UCSD-AML1 (cell line): ENCODE data around the gene SSR1.
A peak's percentile ranks its signal among the peaks of the same experiment; 100 is the strongest.

Experiments
- DNase-seq: peaks from one replicate; lab custom pipeline; 2025; ENCODE audit not compliant: unreplicated experiment; lab: John Stamatoyannopoulos, UW

SSR1 gene

DNA sequence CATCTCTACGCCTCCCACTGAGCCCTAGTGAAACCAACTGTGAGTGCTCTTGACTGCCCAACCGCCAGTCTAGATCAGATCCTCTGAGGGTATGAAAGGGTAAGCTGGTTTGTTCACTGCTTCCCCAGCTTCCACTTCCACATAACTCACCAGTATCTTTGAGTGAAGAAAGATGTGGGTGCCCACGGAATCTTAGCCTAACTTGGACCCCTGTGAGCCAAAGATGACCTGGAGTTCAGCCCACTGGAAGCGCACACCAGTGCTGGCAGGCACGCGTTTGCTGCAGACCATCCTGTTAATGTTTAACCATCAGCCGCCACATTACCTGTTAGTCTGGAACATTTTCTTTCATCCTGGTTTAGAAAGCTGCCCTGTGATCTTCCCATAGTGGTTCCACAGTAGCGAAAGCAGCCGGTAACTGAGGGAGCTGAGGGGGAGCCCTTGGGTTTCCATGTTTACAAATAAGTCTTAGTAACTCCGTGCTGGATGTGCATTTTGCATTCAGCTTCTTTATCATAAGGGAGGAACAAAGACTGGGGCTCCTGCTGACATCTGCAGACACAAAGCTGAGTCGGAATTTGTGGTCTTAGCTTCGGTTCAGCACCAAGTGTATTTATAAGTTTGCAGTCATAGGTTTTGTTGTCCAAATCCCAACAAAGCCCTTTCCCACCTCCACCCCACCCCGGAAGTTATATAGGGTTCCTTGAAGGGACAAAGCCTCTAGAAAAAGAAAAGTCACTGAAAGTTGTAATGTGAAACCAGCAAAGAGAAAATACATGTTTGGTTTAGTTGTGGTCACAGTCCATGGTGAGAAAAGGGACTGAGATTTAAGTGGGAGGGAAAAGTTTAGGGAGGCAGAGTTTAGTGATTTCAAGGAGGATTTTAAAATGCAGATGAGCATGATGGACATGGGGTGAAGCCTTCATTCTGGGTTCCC lies 71.0 kb downstream of the SSR1 start:
- DNase-seq = no peak

DNA sequence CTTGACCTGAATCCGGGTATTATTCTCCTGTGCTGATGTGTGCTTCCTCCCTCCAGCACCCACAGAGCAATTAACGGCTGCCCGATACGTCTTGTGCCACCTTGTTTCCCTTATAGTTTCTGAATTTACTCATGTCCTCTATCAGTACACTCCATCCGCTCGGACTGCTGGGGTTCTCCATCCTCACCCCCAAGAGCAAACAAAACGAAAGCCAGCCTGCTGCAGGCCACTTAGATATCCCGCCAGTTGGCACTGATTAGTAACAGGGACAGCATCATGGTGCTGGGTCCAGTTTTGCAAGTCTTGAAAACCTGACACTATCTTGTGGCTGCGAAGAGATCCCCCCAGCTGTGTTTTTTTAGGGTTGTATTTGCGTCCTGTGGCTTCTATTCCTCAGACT lies 71.8 kb downstream of the SSR1 start:
- DNase-seq = no peak

DNA sequence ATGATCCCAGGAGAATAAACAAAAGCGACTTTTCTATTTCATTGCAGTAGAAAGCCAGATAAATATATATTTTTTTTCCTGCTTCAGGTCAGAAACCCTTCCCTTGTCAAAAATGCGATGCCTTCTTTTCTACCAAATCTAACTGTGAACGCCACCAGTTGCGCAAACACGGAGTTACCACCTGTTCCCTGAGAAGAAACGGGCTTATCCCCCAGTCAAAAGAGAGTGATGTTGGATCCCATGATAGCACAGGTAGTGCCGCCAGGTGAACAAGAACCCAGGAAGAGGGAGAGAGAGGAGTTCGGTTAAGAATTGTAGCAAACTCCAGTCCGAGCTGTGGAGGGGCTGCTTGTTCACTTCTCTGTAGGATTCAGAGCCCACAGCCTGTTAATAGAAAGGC lies 72.6 kb downstream of the SSR1 start:
- DNase-seq = no peak

DNA sequence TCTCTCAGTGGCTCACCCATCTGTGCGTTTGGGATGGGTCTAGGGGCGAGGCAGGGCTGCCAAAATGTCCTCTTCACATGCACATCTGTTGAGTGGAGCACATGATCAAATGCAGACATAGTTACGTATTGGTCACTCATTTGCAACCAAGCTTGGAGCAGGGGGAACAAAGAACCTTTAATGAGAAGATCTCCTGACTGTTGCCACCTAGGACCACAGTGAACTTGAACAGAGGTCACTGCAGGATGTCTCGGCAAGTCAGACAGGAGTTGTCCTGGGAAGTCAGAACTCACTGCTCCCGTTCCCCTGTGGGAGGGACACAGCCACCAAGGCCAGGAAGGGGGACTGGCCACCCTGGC lies 73.4 kb downstream of the SSR1 start:
- DNase-seq = no peak

DNA sequence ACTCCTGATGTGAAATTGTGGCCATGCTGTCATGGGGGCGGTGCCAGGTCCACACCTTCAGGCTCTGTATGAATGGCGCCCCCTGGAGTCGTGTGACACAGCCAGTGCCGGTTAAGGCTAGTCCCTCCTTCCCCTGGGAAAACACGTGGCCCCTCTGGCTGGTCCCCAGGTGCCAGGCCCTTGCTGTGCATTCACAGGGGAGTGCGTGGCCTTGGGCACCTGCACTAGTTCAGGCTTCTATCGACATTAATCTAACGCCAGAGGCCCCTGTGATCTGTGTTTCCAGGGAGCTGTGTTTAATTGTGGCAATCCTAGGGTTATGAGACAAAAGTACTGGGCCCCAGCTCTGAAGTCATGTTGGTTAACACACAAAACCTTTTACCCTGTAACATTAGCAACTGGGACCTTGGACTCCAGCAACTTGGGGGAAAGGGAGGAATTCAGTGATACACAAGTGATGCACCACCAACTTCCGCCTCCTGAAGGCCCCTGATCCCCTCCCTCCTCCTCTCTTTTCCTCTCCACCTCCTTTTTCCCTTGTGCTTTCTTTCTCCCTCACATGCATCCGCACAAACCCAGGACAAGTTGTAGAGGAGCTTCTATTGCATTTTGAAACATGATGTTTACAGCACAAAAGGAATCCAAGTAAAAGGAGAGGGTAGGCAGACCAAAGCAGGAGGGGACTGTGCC lies 74.0 kb downstream of the SSR1 start:
- DNase-seq = peak; percentile 78

DNA sequence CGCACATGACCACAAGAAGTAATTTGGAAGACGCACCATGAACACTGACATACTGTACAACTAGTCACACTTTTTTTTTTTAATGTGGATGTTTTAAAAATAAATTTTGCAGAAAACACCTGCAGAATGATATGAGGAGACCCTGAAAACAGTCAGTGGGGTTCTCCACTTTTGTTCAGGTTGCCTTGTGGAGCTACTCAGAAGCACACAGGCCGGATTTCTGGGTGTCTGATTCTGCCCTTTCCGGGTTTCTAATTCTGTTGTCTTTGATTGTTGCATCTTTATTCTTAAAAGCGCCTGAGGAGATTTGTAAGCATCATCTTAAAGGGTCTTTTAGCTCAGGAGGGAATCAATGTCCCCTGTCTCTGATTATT lies 74.5 kb downstream of the SSR1 start:
- no peak for DNase-seq

DNA sequence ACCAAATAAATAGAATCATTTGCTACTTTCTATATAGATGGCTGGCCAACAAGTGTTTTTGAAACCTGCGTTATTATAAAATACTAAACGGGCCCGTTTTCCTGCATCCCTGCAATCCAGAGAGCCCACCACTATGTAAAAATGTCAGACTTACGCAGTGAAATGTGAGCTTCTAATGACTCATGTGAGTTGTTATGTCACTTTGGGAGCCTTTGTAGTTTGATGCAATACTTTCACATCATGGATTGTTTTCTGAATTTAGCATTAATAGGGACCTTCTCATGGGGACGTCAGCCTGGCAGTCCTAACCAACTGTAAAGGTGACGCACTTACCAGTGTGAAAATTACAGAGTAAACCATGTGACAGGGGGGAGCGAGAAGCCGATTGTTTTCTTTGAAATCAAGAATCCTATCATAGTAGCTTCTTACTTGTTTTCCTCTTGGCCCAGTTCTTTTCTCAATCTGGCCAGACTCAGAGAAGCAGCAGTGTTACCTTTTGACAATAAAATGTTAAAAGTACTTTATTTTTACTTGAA lies 75.3 kb downstream of the SSR1 start:
- DNase-seq = no peak

DNA sequence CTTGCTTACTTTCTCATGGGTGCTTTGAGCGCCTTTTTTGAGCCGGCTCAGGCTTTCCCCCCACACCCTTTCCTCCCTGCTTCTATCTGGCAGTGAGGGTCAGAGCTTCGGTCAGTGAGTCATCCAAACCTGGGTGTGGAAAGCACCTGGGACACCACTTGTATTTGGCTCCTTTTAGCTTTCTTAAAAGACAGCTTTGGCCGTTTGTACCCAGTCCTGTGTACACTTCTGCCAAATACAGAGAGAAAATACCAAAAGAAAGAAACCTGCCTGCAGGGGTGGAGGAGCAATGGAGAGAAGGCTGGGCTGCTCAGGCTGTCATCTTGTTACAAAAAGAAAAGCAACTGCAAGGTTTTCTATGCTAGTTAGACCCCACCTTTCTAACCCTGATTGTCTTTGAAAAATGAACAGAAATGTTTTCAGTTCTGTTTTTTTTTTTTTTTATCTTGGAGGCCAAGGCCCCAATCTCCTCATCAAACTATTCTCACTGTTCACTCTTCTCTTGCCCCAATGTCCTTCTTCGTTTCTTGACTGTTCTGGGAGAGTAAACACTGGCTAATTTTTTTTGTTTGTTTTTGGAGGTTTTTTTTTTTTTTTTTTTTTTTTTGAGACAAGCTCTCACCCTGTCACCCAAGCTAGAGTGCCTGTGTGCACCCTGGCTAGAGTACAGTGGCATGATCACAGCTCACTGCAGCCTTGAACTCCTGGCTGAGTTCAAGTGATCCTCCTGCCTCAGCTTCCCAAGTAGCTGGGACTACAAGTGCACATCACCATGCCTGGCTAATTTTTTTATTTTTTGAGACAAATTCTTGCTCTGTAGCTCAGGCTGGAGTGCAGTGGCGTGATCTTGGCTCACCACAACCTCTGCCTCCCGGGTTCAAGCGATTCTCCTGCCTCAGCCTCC lies 76.4 kb downstream of the SSR1 start:
- no peak for DNase-seq

DNA sequence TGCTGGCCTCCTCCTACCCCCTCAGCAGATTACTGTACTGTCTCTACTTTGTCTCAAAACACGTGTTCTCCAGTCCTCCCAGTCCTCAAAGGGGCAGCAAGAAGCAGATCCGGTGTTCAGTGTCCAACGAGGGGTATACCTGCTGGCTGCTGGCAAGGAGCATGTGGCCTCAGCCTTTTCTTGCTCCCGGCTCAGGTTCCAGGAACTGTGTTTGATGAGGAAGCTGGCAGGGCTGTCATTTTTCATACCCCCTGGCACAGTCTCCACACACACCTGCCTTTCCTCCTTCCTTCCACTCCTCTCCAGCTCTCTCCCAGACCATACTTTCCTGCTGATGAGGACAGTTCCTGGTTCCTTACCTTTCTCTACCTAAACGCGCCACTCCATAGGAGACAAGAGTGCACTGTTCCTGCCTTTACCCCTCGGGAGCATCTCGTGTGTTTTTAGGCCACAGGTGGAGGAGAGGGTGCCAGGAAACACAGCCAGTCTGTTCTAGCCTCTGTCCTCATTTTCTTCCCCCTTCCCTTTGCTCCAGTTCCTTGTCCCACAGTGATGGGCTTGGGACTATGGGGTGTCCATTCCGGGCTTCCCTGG lies 77.2 kb downstream of the SSR1 start:
- no peak for DNase-seq

DNA sequence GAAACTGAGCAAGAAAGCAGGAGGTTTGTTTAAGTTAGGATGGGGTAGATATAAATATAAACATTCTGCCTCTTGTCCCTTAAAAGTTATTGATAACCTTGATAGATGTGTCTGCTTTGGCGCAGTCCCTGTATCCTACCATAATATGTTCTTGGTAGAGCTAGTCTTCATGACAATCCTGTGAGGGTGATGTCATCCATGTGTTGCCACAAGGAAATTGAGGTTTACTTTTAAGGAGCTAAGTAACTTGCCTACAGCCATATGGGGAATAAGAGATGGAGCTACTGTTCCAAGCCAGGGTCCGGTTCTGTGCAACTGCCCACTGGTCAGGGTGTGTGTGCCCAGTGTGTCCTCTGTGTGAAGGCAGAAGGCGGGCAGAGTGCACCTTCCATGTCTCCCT lies 78.5 kb downstream of the SSR1 start:
- no peak for DNase-seq

DNA sequence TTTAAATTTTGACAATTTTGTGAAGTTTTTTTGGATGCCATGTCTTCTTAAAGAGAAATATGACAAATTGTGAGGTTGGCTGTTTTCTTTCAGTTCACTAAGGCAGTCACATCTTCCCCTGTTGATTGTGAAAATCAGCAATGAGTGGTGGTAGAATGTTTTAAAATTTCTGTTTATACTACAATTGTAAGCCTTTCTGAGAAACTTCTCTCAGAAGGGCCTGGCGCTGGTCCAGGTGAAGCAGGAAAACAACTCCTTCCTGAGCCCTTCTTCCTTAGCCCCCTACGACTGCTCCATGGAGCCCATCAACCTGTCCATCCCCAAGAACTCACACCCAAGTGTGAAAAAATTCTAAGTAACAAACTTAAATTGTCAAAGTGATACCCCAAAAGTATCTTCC lies 80.6 kb downstream of the SSR1 start:
- DNase-seq = no peak

DNA sequence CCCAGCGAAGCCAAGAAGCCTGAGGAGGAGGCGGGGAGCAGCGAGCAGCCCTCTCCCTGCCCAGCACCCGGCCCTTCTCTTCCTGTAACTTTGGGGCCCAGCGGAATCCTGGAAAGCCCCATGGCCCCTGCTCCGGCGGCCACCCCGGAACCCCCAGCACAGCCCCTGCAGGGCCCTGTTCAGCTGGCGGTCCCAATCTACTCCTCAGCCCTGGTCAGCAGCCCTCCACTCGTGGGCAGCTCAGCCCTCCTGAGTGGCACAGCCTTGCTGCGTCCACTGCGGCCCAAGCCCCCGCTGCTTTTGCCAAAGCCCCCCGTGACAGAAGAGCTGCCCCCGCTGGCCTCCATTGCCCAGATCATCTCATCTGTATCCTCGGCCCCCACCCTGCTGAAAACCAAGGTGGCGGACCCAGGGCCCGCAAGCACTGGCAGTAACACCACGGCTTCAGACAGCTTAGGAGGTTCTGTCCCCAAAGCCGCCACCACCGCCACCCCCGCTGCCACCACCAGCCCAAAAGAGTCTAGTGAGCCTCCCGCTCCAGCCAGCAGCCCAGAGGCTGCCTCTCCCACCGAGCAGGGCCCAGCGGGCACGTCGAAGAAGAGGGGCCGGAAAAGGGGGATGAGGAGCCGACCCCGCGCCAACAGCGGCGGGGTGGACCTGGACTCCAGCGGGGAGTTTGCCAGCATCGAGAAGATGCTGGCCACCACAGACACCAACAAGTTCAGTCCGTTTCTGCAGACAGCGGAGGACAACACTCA lies 81.9 kb downstream of the SSR1 start:
- no peak for DNase-seq

DNA sequence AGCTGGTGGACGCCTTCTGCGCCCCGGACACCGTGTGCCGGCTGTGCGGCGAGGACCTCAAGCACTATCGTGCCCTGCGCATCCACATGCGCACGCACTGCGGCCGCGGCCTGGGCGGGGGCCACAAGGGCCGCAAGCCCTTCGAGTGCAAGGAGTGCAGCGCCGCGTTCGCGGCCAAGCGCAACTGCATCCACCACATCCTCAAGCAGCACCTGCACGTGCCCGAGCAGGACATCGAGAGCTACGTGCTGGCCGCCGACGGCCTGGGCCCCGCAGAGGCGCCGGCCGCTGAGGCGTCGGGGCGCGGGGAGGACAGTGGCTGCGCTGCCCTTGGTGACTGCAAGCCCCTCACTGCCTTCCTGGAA lies 82.7 kb downstream of the SSR1 start:
- DNase-seq = no peak

DNA sequence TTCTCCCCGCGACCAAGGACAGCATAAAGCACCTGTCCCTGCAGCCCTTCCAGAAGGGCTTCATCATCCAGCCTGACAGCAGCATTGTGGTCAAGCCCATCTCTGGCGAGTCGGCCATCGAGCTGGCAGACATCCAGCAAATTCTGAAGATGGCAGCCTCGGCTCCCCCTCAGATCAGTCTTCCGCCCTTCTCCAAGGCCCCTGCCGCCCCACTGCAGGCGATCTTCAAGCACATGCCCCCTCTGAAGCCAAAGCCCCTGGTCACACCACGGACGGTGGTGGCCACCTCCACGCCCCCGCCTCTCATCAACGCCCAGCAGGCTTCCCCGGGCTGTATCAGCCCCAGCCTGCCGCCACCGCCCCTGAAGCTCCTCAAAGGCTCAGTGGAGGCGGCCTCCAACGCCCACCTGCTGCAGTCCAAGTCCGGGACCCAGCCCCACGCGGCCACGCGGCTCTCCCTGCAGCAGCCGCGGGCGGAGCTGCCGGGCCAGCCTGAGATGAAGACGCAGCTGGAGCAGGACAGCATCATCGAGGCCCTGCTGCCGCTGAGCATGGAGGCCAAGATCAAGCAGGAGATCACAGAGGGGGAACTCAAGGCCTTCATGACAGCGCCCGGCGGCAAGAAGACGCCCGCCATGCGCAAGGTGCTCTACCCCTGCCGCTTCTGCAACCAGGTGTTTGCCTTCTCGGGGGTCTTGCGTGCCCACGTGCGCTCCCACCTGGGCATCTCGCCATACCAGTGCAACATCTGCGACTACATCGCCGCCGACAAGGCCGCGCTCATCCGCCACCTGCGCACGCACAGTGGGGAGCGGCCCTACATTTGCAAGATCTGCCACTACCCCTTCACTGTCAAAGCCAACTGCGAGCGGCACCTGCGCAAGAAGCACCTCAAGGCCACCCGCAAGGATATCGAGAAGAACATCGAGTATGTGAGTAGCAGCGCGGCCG lies 83.3 kb downstream of the SSR1 start:
- DNase-seq = no peak

DNA sequence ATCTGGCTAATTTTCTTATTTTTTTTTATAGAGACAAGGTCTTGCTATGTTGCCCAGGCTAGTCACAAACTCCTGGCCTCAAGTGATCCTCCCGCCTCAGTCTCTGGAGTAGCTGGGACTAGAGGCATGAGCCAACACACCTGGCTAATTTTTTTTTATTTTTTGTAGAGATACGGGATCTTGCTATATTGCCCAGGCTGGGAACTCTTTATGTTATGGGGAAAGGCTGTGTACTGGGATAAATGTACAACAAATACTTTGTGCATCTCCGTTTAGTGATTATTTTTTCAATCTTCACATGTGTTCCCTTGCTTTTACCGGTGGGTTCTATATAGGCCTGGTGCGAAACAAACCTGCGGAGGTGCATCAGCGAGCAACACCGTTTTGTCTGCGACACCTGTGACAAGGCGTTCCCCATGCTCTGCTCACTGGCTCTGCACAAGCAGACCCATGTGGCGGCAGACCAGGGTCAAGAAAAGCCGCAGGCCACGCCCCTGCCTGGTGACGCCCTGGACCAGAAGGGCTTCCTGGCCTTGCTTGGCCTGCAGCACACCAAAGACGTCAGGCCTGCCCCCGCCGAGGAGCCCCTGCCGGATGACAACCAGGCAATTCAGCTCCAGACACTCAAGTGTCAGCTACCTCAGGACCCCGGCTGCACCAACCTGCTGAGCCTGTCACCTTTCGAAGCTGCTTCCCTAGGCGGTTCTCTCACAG lies 84.2 kb downstream of the SSR1 start:
- no peak for DNase-seq

DNA sequence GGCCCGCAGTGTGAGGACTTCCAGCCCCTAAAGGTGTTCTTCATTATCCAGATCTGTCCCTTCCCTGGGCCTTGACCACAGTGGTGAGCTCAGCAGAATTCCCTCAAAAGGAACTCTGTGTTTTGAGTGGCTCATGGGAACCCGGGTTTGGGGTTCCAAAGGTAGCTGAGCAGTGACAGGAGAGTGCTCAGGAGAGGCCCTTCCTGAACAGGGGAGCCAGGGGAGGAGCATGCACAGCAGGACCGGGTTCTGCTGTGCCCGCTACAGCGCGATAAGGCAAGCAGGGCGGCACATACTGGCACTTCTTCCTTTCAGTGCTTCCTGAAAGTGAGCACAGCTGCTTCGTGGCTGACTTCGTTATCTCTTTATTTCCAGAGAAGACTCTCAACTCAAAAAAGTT lies 88.3 kb downstream of the SSR1 start:
- DNase-seq = no peak

DNA sequence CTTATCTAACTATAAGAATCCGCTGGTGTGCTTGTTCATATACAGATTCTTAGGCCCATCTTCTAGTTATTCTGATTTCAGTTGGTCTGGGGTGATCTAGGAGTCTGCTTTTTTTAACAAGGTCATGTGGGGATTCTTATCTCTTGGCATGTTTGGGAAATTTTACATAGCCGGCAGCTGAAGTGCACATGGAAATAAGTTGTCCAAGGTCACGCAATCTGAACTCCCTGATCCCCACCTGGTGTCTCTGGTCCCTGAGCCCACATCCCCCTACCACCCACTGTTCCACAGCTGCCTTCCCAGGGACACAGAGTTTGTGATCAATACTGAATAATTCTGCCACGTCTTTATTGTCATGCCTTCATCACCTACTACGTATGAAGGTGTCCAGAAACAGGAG lies 90.8 kb downstream of the SSR1 start:
- no peak for DNase-seq

DNA sequence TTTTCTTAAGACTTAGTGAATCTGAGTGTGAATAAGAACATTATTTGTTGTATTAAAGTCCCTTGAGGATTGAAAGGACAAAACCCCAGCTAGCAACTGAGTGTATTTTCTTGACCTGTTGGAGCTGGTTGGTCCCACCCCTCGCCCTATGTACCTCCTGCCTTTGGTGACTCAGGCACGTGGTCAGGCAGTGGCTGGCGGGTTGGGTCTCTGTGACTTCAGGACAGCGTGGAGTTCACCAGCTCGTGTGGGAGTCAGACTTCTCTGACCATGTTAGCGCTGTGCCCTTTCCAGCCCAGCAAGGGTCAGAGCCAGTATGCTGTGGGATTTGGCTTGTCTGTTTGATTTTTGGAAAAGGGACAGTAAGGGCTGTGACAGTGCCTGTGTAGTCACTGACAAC lies 93.7 kb downstream of the SSR1 start:
- DNase-seq = peak; percentile 25
